Panc1 (cell line): Measurements from ENCODE around the gene CACFD1.
"Not testable (repeated sequence)": the region's sequence is repeated elsewhere in the genome, so short reads cannot be mapped to it uniquely, and the experiment has no call there.

Experiments used
- POLR2AphosphoS5 ChIP-seq: IDR thresholded peaks from 2 replicates; pipeline ENCODE4 v1.6.1; 2012; ENCODE audit warnings: mild to moderate bottlenecking, low read depth, low read length, moderate library complexity
- TF ChIP-seq, protein P1 (sequence below): fragments of 450-650 bp; IDR thresholded peaks from 2 replicates; pipeline ENCODE4 v1.5.1; 2017; ENCODE audit warnings: mild to moderate bottlenecking

DNA sequence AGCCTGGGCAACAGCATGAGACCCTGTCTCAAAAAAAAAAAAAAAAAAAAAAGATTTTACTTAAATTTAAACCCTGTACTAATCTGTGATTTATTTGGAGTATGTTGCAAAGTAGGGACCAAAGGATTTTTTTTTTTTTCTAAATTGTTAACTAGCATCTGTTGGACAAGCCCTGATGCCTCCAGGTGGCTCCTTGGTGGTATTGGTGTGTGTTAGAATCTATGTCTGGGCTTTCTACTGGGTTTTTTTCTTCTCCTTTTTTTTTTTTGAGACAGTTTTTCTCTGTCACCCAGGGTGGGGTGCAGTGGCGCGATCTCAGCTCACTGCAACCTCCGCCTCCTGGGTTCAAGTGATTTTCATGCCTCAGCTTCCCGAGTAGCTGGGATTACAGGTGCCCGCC lies 7.9 kb upstream of the CACFD1 start:
- TF ChIP-seq, protein P1, sequence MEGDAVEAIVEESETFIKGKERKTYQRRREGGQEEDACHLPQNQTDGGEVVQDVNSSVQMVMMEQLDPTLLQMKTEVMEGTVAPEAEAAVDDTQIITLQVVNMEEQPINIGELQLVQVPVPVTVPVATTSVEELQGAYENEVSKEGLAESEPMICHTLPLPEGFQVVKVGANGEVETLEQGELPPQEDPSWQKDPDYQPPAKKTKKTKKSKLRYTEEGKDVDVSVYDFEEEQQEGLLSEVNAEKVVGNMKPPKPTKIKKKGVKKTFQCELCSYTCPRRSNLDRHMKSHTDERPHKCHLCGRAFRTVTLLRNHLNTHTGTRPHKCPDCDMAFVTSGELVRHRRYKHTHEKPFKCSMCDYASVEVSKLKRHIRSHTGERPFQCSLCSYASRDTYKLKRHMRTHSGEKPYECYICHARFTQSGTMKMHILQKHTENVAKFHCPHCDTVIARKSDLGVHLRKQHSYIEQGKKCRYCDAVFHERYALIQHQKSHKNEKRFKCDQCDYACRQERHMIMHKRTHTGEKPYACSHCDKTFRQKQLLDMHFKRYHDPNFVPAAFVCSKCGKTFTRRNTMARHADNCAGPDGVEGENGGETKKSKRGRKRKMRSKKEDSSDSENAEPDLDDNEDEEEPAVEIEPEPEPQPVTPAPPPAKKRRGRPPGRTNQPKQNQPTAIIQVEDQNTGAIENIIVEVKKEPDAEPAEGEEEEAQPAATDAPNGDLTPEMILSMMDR = not testable (repeated sequence)
- not testable (repeated sequence) for TF ChIP-seq POLR2AphosphoS5
